ENCODE measurements around the gene RHEB. TPM values are rescaled to one million over a fixed set of nuclear protein-coding genes. Genes with fewer than 3 reads are reported as not detected.
A peak's percentile ranks its signal among the peaks of the same experiment; 100 is the strongest.

Gene RHEB
- polyA plus RNA-seq, 1 of the 3 experiments (the other 2 are of a cell fraction), result 87.3 TPM

DNA sequence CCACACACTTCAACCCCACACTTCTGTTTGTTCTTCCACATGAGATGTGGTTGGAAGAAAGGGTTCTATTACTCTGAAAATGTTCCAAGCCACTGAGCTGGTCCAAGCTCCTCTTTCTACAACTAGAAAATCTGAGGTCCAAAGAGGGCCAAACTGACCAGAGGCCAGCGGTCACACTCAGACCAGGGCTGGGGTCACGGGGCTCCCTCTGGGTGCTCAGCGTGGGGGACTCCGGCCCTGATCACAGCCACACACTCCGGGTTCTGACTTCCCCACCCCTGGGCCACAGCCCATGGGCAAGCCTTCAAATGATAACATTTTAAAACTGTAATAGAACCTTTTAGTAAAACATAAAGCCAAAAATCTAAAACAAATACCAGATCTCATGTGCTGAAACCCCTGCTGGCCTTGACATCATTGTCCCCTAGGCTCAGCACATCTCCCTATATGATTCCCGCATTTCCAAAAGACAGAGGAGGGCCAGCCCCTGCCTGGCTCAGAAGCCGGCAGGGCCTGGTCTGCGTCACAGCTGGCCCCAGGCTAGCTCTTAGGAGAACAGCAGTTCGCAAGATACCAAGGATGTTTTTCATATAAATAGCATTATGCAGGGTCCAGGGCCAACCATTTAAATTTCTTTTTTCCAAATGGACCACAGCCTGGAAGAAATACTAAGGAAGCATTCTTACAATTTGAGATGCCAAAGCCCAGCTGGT, 83.1 kb downstream of the RHEB start:
- H3K79me2 ChIP-seq (ENCODE audit: insufficient read depth), result no peaks in the 10 kb centered on the region
- no peak overlapping the region for H3K4me3 ChIP-seq (ENCODE audit: low read depth in 2 of 2, low read length in 1 of 2)
- peaks cover 0 to 20% of the 10 kb centered on the region in 2 experiments; a peak in 2 of 4 replicates for H3K4me1 ChIP-seq (ENCODE audit: control insufficient read depth in 1 of 2, insufficient read depth in 2 of 2, low read depth in 1 of 2, low read length in 1 of 2)
- H3K4me2 ChIP-seq, result no peak overlapping the region
- no peaks in the 10 kb centered on the region for H3K9me3 ChIP-seq
- ChIA-PET CTCF (interaction anchor here (1.0 to 6.3 kb wide), 8 partner anchors 13 to 121 kb away, joined by 3 to 43 read pairs (median 5); no protein-coding TSS in a partner anchor), POLR2A (interaction anchor here (1.6 kb wide), 1 partner anchor 26 kb away, joined by 3 read pairs; no protein-coding TSS in a partner anchor)
- WGBS (ENCODE audit: low lambda C conversion rate), result 64% methylated on average over 9 of the region's 9 CpGs
- no peaks in the 10 kb centered on the region for H3K9me2 ChIP-seq
- H3F3A ChIP-seq (replicated peaks; ENCODE audit: insufficient read depth), result no peaks in the 10 kb centered on the region
- H4K20me1 ChIP-seq (ENCODE audit: insufficient read depth), result no peaks in the 10 kb centered on the region
- H3K36me3 ChIP-seq (replicated peaks in 1 of 2; ENCODE audit: control insufficient read depth in 1 of 2, insufficient read depth in 2 of 2, low read length in 1 of 2), result no peaks in the 10 kb centered on the region
- peak overlapping the region in 1 of 2 experiments; percentile 68; a peak in 2 of 4 replicates for H3K27ac ChIP-seq (ENCODE audit: low read depth in 2 of 2, low read length in 1 of 2)
- no peak overlapping the region for H3K9ac ChIP-seq
- peak; percentile 95 for DNase-seq
- TF ChIP-seq, protein P1, sequence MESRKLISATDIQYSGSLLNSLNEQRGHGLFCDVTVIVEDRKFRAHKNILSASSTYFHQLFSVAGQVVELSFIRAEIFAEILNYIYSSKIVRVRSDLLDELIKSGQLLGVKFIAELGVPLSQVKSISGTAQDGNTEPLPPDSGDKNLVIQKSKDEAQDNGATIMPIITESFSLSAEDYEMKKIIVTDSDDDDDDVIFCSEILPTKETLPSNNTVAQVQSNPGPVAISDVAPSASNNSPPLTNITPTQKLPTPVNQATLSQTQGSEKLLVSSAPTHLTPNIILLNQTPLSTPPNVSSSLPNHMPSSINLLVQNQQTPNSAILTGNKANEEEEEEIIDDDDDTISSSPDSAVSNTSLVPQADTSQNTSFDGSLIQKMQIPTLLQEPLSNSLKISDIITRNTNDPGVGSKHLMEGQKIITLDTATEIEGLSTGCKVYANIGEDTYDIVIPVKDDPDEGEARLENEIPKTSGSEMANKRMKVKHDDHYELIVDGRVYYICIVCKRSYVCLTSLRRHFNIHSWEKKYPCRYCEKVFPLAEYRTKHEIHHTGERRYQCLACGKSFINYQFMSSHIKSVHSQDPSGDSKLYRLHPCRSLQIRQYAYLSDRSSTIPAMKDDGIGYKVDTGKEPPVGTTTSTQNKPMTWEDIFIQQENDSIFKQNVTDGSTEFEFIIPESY (IDR thresholded peaks at IDR 0.05; ENCODE audit: borderline replicate concordance, low read depth), result no peak
- no peak for TF ChIP-seq GATA2 (CRISPR knock-in tag; IDR thresholded peaks at IDR 0.05)
- TF ChIP-seq CHD2 (IDR thresholded peaks at IDR 0.05; ENCODE audit: low read length, partially characterized antibody), result peak; percentile 66
- TF ChIP-seq EP300 (IDR thresholded peaks at IDR 0.05; ENCODE audit: borderline replicate concordance in 1 of 2, low read depth in 1 of 2, low read length in 1 of 2), result peak in 1 of 2 experiments; percentile 38; a peak in 1 of 4 replicates
- peak; percentile 69; the same call in 1 of the 2 replicates for TF ChIP-seq RCOR1 (IDR thresholded peaks at IDR 0.05; ENCODE audit: low read length)
- no peak for TF ChIP-seq NFIC (IDR thresholded peaks at IDR 0.05; ENCODE audit: borderline replicate concordance)
- no peak for TF ChIP-seq NRF1 (IDR thresholded peaks at IDR 0.05; ENCODE audit: low read depth, low read length)
- TF ChIP-seq, protein P2, sequence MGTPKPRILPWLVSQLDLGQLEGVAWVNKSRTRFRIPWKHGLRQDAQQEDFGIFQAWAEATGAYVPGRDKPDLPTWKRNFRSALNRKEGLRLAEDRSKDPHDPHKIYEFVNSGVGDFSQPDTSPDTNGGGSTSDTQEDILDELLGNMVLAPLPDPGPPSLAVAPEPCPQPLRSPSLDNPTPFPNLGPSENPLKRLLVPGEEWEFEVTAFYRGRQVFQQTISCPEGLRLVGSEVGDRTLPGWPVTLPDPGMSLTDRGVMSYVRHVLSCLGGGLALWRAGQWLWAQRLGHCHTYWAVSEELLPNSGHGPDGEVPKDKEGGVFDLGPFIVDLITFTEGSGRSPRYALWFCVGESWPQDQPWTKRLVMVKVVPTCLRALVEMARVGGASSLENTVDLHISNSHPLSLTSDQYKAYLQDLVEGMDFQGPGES (IDR thresholded peaks at IDR 0.05; ENCODE audit: low read depth, low read length), result no peak
- no peak for TF ChIP-seq SIN3A (IDR thresholded peaks at IDR 0.05; ENCODE audit: borderline replicate concordance, low read depth, low read length)
- peak; percentile 53 for TF ChIP-seq TCF12 (IDR thresholded peaks at IDR 0.05)
- TF ChIP-seq RAD21 (IDR thresholded peaks at IDR 0.05; ENCODE audit: low read length), result no peak
- TF ChIP-seq, protein P3, sequence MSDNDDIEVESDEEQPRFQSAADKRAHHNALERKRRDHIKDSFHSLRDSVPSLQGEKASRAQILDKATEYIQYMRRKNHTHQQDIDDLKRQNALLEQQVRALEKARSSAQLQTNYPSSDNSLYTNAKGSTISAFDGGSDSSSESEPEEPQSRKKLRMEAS (IDR thresholded peaks at IDR 0.05; ENCODE audit: low read depth), result no peak
- 0 out of 2 replicates have a peak, but pooled peaks have one; percentile 36 for TF ChIP-seq FOXJ3 (CRISPR knock-in tag; IDR thresholded peaks at IDR 0.05)
- H3K27me3 ChIP-seq (ENCODE audit: insufficient read depth), result no peaks in the 10 kb centered on the region; the same call in 1 of the 2 replicates
- no peak overlapping the region for H2AFZ ChIP-seq (ENCODE audit: low read depth)
